Measurements from ENCODE around the gene SH3BP2.

SH3BP2 gene

DNA sequence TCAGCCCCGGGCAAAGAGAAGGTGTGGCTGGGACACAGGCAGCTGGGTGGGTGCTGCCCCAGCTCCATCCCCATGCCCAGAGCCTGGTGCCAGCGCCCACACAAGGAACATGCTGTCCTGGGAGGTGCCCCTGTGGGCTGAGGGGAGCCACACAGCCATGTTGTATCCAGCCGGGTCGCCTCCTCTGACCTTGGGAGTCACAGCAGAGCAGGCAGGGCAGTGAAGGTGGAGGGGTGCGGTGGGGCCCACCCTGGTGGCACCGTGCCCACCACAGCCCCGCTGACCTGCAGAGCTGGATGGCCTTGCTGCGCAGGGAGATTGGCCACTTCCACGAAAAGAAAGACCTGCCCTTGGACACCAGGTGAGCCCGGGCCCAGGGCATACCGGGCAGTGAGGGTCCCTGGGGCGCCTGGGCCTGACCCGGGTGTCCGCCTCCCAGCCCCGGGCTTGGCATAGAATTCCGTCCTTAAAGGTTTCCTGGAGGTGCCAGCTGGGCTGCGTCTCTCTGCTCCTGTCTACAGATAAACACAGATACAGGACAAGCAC is 32.0 kb downstream of the SH3BP2 start:
- TF ChIP-seq, protein P1, sequence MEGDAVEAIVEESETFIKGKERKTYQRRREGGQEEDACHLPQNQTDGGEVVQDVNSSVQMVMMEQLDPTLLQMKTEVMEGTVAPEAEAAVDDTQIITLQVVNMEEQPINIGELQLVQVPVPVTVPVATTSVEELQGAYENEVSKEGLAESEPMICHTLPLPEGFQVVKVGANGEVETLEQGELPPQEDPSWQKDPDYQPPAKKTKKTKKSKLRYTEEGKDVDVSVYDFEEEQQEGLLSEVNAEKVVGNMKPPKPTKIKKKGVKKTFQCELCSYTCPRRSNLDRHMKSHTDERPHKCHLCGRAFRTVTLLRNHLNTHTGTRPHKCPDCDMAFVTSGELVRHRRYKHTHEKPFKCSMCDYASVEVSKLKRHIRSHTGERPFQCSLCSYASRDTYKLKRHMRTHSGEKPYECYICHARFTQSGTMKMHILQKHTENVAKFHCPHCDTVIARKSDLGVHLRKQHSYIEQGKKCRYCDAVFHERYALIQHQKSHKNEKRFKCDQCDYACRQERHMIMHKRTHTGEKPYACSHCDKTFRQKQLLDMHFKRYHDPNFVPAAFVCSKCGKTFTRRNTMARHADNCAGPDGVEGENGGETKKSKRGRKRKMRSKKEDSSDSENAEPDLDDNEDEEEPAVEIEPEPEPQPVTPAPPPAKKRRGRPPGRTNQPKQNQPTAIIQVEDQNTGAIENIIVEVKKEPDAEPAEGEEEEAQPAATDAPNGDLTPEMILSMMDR (IDR thresholded peaks at IDR 0.05; ENCODE audit: low read depth, low read length) = no peak
- TF ChIP-seq MAX (IDR thresholded peaks at IDR 0.05; ENCODE audit: low read depth, low read length) = no peak
- no peak for TF ChIP-seq MYC (IDR thresholded peaks at IDR 0.05; ENCODE audit: low read depth, low read length)
- no peak for TF ChIP-seq POLR2A (IDR thresholded peaks at IDR 0.05; ENCODE audit: extremely low read depth, insufficient read length)
- DNase-seq (ENCODE audit: low read depth) = no peak

DNA sequence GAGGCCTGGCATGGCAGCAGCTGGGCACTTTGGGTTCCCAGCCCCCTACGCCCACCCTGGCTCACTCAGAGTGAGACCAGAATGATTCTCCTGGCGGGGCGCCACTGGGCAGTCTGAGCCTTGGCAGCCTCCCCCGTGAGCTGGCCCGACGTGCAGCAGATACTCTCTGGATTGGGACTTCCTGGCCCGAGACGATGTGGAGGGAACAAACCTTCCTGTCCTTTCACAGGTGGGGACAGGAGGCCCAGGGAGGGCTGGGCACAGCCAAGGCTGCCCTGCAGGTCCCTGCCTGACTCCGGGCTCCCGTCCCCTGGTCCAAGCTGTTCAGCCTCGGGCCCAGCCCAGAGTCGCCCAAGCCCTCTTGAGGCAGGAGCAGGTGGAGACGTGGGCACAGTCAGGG is 32.9 kb downstream of the SH3BP2 start:
- H3K4me3 ChIP-seq (ENCODE audit: low read depth, low read length) = no peak overlapping the region
- TF ChIP-seq POLR2A (IDR thresholded peaks at IDR 0.05; ENCODE audit: extremely low read depth, insufficient read length) (no peak), MYC (IDR thresholded peaks at IDR 0.05; ENCODE audit: low read depth, low read length) (no peak), MAX (IDR thresholded peaks at IDR 0.05; ENCODE audit: low read depth, low read length) (no peak)
- TF ChIP-seq, protein P1 (IDR thresholded peaks at IDR 0.05; ENCODE audit: low read depth, low read length) = no peak
- DNase-seq (ENCODE audit: low read depth) = no peak

More for the DNA sequence above, 32.0 kb downstream of the SH3BP2 start:
- no peak overlapping the region for H3K4me3 ChIP-seq (ENCODE audit: low read depth, low read length)

GRCh38 chr4:2827071-2827873 is 34.4 kb downstream of the SH3BP2 start:
- no peak overlapping the region for H3K4me3 ChIP-seq (ENCODE audit: low read depth, low read length)
- DNase-seq (ENCODE audit: low read depth) = no peak
- TF ChIP-seq MYC (IDR thresholded peaks at IDR 0.05; ENCODE audit: low read depth, low read length) (no peak), POLR2A (IDR thresholded peaks at IDR 0.05; ENCODE audit: extremely low read depth, insufficient read length) (no peak), MAX (IDR thresholded peaks at IDR 0.05; ENCODE audit: low read depth, low read length) (no peak)
- TF ChIP-seq, protein P1 (IDR thresholded peaks at IDR 0.05; ENCODE audit: low read depth, low read length) = no peak

DNA sequence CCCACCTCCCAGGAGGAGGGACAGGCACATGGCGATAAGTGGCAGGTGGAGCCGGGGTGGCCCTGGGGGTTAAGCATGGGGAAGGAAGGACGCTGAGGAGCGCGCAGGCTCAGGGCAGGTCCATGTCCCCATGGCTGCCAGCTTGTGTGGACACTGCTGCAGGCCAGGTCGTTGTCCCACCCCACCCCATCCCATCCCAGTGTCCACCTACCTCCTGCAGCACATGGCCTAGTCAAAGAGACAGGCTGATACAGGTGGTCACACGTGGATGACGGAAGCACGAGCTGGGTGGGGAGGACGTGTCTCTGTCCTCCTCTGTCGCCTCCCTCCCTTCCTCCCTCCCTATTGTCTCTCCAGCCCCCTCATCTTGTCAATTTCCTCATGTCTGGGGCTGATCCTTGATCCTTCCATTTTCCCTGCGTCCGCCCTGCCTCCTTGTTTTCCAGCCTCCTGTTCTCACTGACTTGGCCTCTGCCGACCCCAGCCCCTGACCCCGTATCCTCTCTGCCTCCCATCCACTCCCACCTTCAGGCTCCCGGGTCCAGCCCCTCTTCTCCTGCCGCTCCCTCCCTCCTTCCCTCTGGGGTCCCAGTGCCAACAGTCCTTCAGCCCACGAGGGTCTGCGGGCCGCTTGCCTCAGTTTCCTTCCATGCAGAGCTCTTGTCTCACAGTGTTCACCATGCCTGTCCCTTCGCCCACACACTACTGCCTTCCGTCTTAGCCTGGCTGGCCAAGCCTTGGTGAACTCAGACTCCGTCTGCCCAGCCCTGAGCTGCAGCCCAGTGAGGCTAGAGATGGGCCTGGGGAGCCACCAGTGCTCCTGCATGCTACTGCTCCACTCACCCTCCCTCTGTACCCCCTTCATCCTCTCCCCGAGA is 35.2 kb downstream of the SH3BP2 start:
- no peak overlapping the region for H3K4me3 ChIP-seq (ENCODE audit: low read depth, low read length)
- TF ChIP-seq POLR2A (IDR thresholded peaks at IDR 0.05; ENCODE audit: extremely low read depth, insufficient read length) (no peak), MYC (IDR thresholded peaks at IDR 0.05; ENCODE audit: low read depth, low read length) (no peak), MAX (IDR thresholded peaks at IDR 0.05; ENCODE audit: low read depth, low read length) (no peak)
- TF ChIP-seq, protein P1 (IDR thresholded peaks at IDR 0.05; ENCODE audit: low read depth, low read length) = no peak
- no peak for DNase-seq (ENCODE audit: low read depth)

DNA sequence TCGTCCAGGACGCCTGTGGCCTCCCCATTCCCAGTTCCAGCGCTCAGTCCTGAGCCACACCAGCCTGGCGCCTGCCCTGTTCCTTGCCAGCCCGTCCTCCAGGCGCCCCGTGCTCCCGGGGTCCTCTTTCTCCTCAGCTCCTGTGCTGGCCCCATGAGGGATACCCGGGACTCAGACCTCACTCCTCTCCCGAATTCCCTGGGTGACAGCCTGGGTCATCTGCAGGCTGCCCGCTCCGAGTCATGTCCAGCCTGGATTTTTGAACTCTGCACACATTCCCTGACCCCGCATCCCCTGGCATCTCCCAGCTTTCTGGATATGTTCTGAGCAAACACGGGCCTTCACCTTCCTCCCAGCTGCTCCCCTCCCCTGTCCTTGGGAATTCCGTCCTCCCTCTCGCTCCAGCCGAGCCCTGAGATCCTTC is 35.9 kb downstream of the SH3BP2 start:
- DNase-seq (ENCODE audit: low read depth) = no peak
- H3K4me3 ChIP-seq (ENCODE audit: low read depth, low read length) = no peak overlapping the region
- TF ChIP-seq MYC (IDR thresholded peaks at IDR 0.05; ENCODE audit: low read depth, low read length) (no peak), POLR2A (IDR thresholded peaks at IDR 0.05; ENCODE audit: extremely low read depth, insufficient read length) (no peak)

Data from NB4 (cell line).